ENCODE measurements around the gene OPRL1. TPM values are rescaled to one million over a fixed set of nuclear protein-coding genes. Genes with fewer than 3 reads are reported as not detected.
A peak's percentile ranks its signal among the peaks of the same experiment; 100 is the strongest.

OPRL1 gene
- total RNA-seq, 1 donor from 2014 or later = 0.75 TPM

DNA sequence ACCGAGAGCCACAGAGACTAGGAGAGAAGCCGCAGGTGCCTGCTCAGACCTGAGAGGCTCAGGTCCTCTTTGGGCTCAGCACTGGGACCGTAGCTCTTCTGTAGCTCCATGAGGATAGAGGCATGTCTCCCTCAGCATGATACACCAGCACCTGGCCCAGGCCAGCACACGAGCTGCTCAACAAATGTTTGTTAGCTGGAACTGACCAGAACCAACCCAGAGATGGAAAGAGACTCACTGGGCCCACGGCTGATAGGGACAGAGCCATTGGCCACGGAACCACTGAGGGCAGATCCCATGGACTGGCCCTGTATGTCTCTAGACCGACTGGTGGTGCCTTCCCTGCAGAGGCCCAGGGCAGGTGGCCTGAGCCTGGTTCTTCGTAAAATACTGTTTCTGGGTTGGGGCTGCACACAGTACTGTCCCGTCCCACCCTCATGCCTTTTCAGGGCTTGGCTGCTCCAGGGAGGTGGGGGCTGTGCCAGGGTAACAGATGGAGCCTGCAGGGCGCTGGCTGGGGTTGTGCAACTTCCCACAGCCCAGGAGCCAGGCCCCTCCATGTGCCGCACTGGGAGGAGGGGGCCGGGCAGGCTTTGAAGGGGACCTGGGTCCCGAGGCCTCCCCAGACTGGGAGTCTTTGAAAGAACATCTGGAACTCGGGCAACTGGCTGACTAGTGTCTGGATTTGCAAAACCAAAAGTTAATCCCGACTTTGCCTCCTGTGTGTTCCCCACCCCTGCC, 38.7 kb upstream of the OPRL1 start:
- ATAC-seq (ENCODE audit: poor library complexity) (no peak), DNase-seq (no peak)
- intact Hi-C loops (cut with DNase I) = loop anchor here (10.0 kb wide), 1 partner anchor 74 kb away; no protein-coding TSS in a partner anchor

DNA sequence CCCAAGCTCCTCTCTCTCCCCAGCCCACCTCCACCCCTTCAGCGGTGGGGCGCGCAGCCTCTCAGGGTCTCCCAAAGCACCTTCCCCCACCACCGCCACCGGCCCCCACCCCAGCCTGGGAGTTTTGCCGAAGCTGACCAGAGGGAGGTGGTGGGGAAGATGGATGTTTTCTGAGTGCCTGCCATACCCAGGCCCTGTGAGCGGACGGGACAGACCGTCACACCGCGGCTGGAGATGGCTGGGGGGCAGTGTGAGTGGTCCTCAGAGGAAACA, 38.2 kb upstream of the OPRL1 start:
- intact Hi-C loops (cut with DNase I) = loop anchor here (10.0 kb wide), 1 partner anchor 73 kb away; no protein-coding TSS in a partner anchor
- no peak for DNase-seq
- no peak for ATAC-seq (ENCODE audit: poor library complexity)

DNA sequence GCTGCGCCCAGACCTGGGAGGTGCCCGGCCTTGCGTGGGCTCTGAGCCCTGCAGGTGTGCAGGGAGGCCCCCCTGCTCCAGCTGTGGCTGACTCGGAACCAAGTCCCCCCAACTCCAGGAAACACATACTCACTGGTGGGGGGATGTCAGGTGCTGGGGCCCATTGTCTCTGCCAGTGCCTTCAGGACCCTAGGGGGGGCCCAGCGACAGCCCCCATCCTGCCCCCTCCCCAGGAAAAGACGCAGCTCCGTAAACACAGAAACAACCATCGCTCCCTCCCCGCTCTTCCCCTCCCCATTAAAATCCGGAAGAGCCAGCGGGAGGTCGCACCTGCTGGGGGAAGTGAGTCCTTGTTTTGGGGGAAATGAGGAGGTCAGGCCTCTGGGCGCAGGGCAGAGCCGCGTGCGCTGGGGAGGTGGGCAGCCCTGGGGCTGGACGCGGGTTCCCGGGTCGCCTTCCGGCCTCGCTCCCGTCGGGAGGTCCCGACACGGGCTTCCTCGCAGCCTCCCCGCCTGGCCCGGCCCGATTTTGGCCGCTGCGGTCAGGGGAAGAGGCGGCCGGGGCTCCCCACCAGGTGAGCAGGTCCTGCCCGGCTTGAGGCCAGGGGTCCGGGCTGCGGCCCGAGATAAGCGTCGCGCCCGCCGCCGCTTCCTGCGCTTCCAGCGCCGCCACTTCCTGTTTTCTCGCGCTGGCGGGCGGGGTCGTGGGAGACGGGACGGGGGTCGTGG, 37.7 kb upstream of the OPRL1 start:
- intact Hi-C loops (cut with DNase I) = loop anchor here (10.0 kb wide), 1 partner anchor 73 kb away; no protein-coding TSS in a partner anchor
- no peak for ATAC-seq (ENCODE audit: poor library complexity)
- no peak for DNase-seq

DNA sequence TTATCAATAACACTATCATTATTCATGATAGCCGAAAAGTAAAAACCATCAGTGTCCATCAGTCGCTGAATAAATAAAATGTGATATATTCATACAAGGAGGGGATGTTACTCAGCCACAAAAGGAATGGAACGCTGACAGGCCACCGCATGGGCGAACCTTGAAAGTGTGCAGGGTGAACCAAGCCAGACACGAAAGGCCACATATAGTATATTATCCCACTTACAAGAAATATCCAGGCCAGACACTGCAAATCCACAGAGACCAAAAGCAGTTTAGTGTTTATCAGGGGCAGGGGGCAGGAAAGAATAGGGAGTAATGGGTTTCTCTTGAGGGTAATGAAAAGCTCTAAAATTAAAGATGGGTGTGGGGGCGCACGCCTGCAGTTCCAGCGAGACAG, 36.1 kb upstream of the OPRL1 start:
- intact Hi-C loops (cut with DNase I) = loop anchor here (10.0 kb wide), 1 partner anchor 71 kb away; no protein-coding TSS in a partner anchor

DNA sequence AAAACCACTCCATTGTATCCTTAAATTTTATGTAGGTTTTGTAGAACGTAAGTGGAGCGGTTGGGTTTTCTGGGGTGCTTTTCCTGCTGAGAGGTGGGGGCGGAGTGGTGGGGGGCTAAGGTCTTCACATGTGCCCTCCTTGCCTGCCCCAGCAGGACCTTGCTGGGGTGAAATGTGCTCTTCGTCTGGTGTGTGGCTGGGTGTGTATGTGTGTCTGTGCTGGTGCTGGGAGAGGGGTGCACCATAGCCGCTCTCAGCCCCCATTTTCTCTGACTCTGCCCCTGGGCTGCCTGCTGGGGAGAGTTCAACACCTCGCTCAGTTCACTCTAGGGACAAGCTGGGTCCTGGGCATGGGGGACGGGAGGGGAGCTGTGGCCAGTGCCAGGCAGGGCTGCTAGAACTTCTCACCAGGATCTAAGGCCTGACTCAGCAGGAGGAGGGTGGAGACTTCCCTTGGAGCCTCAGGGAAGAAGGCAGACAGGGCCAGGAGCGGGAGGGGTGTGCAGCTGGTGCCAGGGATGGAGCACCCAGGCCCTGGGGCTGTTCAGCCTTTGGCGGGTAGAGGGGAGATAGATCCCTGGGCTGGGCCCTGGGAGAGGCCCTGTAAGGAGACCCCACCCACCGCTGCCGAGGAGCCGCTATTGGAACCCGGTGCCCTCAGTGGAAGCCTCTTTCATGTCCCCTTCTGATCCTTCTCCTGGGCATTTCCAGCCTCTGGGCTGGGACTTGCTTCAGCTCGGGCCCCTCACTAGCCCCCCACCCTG, 35.2 kb upstream of the OPRL1 start:
- intact Hi-C loops (cut with DNase I) = loop anchor here (10.0 kb wide), 1 partner anchor 70 kb away; no protein-coding TSS in a partner anchor
- ATAC-seq (ENCODE audit: poor library complexity) (peak; percentile 36), DNase-seq (no peak)

More for the DNA sequence above, 36.1 kb upstream of the OPRL1 start:
- DNase-seq = no peak
- ATAC-seq (ENCODE audit: poor library complexity) = no peak

DNA sequence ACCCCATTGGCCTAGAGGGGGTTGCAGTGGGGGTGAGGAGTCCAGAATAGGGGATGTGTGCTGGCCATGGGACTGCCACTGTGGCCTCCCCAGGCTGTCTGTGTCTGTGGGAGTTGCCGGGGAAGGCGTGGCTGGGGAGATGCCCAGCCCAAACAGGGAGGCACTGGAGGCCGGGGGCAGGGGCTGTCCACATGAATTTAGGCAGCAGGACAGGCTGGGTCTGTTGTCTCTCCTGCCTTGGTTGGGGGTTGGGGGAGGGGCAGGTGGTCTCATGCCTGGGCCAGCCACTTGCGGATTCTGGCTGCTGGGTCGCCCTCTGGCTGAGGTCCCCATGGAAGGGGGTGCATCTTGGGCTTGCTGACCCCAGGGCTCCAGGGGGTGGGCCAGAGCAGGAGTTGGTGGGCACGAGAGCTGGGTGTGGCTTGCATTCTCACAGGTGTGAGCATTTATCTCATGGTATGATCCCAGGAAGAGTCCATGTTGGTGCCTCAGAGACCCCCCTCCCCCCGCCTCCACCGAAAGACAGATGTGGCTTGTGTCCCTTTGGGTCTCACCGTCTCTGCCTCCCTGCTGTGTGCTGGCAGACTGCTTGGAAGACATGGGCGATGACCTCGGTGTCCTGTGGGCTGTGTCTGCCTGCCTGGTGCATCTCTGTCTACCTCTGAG, 34.4 kb upstream of the OPRL1 start:
- ATAC-seq (ENCODE audit: poor library complexity) = peak; percentile 5
- DNase-seq = no peak
- intact Hi-C loops (cut with DNase I) = loop anchor here (10.0 kb wide), 1 partner anchor 69 kb away; no protein-coding TSS in a partner anchor

DNA sequence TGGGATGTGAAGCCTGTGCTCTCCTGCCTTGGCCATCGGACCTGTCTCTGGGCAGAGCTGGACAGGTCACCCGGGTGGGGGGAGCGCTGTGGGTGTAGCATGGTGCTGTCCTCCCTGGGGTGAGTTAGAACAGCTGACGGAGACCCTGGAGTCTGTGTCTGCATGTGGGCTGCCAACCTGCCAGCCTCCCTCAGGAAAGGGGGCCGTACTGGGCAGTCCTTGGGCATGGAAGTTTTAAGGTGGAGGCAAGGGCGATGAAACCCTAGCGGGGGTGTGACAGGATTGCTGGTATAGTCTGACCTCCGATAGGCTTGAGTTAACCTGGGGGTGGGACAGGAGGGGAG, 32.9 kb upstream of the OPRL1 start:
- no peak for DNase-seq
- no peak for ATAC-seq (ENCODE audit: poor library complexity)
- intact Hi-C loops (cut with DNase I) = loop anchor here (10.0 kb wide), 1 partner anchor 68 kb away; no protein-coding TSS in a partner anchor

DNA sequence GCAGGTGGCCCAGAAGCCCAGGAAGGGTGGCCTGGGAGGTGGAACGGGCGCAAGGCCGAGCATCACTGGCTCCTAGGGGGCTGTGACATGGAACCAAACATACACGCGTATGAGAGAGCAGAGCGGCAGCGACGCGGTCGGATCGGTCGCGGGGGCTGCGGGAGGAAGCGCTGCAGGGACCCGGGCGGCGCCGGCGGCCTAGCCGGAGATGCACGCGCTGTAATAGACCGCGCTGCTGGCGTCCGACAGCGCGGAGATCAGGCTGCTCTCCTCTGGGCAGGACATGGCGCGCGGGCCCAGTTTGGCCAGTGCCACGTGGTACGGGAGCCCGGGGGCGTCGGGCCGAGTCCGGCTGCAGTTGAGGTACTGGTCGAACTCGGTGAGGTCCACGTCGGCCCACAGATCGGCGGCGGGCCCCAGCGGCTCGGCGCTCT, 31.9 kb upstream of the OPRL1 start:
- ATAC-seq (ENCODE audit: poor library complexity) = no peak
- intact Hi-C loops (cut with DNase I) = loop anchor here (10.0 kb wide), 1 partner anchor 67 kb away; no protein-coding TSS in a partner anchor
- no peak for DNase-seq

DNA sequence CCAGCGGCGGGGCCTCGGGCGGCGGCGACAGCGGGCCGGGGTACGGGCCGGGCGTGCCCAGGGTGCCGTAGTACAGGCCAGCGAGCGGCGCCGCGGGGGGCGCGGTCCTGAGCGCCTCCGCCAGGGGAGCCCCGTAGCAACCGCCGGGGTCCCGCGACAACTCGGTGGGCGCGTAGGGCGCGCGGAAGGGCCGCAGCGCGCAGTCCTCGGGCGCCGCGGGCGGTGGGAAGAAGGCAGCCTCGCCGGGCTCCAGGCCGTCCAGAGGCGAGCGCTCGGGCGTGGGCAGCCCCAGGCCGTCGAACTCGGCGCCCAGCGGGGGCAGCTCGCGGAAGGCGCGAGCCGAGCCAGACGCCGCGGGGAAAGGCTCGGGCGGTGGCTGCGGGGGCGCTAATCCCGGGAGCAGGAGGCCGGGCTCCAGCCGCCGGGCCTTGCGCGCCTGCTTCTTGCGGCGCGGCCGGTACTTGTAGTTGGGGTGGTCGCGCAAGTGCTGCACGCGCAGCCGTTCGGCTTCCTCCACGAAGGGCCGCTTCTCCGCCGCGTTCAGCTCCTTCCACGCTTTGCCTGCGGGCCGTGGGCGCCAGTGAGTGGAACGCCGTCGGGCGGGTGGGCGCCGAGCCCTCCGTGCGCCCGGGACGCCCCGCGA, 31.4 kb upstream of the OPRL1 start:
- ATAC-seq (ENCODE audit: poor library complexity) (no peak), DNase-seq (no peak)
- intact Hi-C loops (cut with DNase I) = loop anchor here (10.0 kb wide), 1 partner anchor 66 kb away; no protein-coding TSS in a partner anchor

DNA sequence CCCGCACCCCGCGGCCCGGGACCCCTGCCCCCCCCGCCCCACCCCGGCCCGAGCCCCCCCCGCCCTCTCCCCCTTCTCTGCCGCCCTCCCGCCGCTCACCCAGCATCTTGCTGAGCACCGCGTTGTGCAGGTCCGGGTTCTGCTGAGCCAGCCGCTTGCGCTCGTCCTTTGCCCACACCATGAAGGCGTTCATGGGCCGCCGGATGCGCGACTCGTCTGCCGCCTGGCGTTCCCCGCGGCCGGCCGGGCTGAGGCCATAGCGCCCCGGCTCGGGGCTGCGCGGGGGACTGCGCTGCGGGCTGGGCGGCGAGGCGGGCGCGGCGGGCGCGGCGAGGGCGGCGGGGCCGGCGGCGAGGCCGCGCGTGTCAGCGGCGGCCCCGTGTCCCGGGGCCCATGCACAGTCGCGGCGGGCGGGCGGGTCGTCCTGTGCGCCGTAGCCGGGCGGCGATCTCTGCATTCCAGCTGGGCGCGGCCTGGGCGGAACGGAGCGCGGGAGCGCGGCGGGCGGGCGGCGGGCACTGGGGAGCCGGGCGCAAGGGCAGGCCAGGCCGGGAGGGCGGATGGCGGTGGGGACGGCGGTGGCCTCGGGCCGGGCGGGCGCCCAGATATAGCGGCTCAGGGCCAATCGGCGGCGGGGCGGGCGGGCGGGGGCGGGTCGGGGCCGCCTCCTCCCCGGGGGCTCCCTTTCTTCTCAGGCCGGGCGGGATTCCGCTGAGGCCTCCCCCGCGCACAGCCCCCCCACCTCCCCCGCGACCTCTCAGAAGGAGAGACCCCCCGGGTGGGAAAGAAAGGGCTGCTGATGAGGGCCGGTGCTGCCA, 30.6 kb upstream of the OPRL1 start, which contains the start of gene SOX18:
SOX18 (minus strand) TSS at position 580 of the 818 bp plus-strand sequence; CDS start at position 457, 123 bp downstream.
- DNase-seq (peak; percentile 67), ATAC-seq (ENCODE audit: poor library complexity) (peak; percentile 14)
- intact Hi-C loops (cut with DNase I) = loop anchor here (10.0 kb wide), 1 partner anchor 66 kb away; no protein-coding TSS in a partner anchor

DNA sequence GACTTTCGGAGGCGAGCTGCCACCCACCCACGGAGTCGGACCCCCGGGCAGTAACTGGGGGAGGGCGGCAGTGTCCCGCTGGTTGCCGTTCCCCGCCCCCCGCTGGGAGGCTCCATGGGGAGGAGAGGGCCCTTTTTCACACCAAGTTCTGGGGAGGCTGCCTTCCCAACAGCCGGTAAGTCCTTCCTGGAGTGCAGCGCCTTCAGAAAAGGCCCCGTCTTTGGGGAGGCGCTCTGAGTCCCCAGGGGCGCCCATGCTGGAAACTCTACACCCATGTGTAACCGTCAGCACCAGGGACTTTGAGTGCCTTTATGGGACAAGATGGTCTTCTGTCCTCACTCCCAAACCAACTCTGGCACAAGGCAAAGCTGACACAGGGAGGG, 30.0 kb upstream of the OPRL1 start:
- ATAC-seq (ENCODE audit: poor library complexity) (peak; percentile 6), DNase-seq (no peak)
- intact Hi-C loops (cut with DNase I) = loop anchor here (10.0 kb wide), 1 partner anchor 65 kb away; no protein-coding TSS in a partner anchor

DNA sequence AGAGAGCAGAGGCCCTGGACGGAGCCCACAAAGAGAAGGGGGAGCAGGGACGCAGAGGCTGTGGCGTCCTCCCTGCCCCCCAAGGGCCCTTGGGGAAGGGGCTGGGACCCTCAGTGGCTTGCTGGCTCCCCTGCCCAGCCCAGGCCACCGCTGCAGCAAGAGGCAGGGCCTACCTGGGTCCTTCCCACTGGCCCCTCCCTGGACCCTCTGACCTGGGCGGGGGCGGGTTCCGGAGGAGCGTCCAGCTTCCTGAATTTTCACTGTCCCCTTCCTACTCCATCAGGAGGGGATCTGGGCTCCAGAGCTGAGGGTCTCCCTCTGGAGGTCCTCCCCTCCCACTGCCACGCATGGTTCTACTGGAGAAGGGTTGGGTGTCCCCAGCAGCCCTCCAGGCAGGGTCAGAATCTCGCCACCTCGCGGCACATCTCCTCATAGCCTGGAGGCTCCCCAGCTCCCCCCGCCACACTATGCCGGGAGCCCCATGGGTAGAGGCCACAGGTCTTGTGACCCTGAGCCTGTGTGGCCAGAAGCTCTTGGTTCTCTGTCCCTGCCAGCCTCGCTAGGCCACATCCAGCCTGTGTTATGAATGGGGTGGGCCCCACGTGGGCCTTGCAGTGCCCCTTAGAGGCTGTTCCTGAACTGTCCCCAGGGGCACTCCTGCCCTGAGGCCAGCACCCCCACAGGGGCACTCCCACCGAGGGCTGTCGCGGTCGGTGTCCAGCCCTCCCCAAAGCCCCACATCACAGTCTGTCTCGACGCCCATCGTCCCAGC, 29.4 kb upstream of the OPRL1 start:
- ATAC-seq (ENCODE audit: poor library complexity) = no peak
- no peak for DNase-seq
- intact Hi-C loops (cut with DNase I) = no loop called here

DNA sequence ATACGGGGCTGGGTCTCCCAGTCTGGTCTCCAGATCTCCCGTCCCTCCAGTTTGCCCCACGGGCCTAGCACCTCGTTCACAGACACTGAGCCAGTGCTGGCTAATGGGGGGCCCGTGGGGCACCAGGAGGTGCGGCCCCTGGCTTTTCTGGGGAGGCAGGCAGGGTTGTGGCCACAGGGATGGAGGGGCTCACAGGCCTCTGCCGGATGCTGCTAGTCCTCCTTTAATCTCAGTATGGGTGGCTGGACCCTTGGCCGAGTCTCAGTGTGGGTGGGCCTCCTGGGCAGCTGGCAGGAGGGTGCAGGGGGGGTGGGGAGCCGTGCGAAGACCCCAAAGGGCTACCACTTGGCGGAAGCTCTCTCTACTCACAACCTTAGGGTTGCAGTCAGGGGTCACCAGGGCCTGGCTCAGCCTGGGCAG, 28.8 kb upstream of the OPRL1 start:
- intact Hi-C loops (cut with DNase I) = no loop called here
- ATAC-seq (ENCODE audit: poor library complexity) (no peak), DNase-seq (no peak)

DNA sequence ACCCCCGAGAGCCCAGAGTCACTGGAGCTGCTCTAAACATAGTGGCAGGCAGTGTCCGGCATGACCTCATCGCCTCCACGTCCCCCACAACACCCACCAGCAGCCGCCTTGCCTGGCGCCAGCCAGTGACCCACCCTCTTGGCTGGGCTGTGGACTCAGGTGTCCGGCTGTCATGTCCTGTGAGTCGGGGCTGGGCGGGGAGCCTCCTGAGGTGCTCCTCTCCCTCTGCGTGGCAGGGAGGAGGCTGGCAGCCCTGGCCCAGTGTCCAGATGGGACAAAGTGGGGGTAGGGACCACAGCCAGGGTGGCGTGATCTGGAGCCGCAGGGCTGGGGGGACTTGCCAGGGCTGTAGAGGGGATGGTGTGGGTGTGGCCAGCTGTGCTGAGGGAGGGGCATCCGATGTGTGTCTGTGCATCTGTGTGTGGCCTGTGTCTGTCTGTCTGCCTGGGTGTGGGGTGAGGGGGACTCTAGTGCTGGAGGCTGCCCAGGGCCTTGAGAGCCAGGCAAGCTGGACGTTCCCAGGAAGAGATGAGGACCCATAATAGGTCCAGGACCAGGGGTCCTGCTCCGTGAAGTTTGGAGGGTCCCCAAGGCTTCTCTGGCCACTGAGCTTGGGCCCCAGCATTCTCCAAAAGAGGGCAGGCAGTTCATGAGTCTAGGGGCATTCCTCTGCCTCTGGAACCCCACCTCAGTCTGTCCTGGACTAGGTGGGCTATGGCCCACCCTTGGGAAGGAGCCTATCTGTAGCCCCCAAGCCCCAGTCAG, 28.1 kb upstream of the OPRL1 start:
- DNase-seq = peak; percentile 83
- ATAC-seq (ENCODE audit: poor library complexity) = peak; percentile 32
- intact Hi-C loops (cut with DNase I) = no loop called here

DNA sequence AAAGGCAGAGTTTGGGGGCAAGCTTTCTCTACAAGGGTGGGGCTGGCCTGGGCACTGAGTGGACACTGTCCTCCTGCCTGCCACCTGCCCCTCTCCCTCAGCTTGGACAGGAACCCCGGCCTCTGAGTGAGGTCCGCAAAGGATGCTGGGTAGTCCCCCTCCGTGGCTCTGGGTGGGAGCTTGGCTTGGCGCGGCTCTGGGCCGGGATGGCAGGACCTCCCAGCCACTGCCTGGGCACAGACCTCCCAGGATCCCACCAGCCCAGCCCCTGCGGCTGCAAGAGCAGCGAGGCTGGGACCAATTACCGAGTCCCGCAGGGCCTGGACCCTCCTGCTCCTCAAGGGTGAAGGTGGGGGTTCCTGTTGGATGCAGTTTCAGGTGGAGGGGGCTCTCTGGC, 27.6 kb upstream of the OPRL1 start:
- intact Hi-C loops (cut with DNase I) = no loop called here
- DNase-seq = no peak
- no peak for ATAC-seq (ENCODE audit: poor library complexity)
